Chondrocyte (in vitro differentiated cells): ENCODE results near the gene SENP1. TPM values are rescaled to one million over a fixed set of nuclear protein-coding genes. Genes with fewer than 3 reads are reported as not detected.

ENCODE experiments used
- DNase-seq: peaks from one replicate; pipeline ENCODE4 v3.0.0; 2021; ENCODE audit warnings: mixed read lengths, low spot score
- H3K27ac Mint-ChIP-seq: one replicate; pipeline ENCODE4 v1.8.0; 2021; ENCODE audit warnings: mild to moderate bottlenecking, moderate library complexity, mixed read lengths; ENCODE audit not compliant: unreplicated experiment
- H3K27me3 Mint-ChIP-seq: 2 replicates; pipeline ENCODE4 v1.8.0; 2021; ENCODE audit warnings: low read depth, mixed read lengths
- H3K36me3 Mint-ChIP-seq: 2 replicates; pipeline ENCODE4 v1.8.0; 2021; ENCODE audit warnings: low read depth, mixed read lengths
- H3K4me1 Mint-ChIP-seq: 2 replicates; pipeline ENCODE4 v1.8.0; 2021; ENCODE audit warnings: low read depth, mild to moderate bottlenecking, mixed read lengths
- H3K4me3 Mint-ChIP-seq: one replicate; pipeline ENCODE4 v1.8.0; 2021; ENCODE audit warnings: mild to moderate bottlenecking, moderate library complexity, mixed read lengths; ENCODE audit not compliant: unreplicated experiment
- H3K9me3 Mint-ChIP-seq: 2 replicates; pipeline ENCODE4 v1.8.0; 2021; ENCODE audit warnings: low read depth, mixed read lengths
- CTCF ChIP-seq: fragments of 200-600 bp; sonication (generic); IDR thresholded peaks from 2 replicates; pipeline ENCODE4 v1.5.0; 2021; ENCODE audit warnings: antibody characterized with exemption, mild to moderate bottlenecking, moderate library complexity
- long read RNA-seq: library from polyadenylated mRNA; stranded (forward); transcript quantifications from one replicate; pipeline ENCODE4 v2.0.0, GENCODE V29; 2021
- total RNA-seq: library from RNA; stranded (reverse); gene quantifications from 3 replicates; pipeline ENCODE4 v1.2.1, GENCODE V29; 2021

SENP1 gene
- total RNA-seq = 16.1 to 20.9 TPM (median 19.7 TPM) in 3 replicates
- long read RNA-seq, full-length matches to known transcripts = 1 of 7 reads
- long read RNA-seq, partial matches to known transcripts = 0 of 7 reads
- long read RNA-seq, other reads (novel, unspliced or antisense) = 6 of 7 reads

GRCh38 chr12:48105867-48106680 is at the start of gene SENP1:
Gene SENP1, minus strand, starts transcription at chr12:48106079. Its CDS starts 4,607 bp downstream, at chr12:48101472.
- peak; percentile 96 for DNase-seq
- Mint-ChIP-seq H3K9me3 (no peaks in the 10 kb centered on the region), H3K4me1 (peaks cover 27% of the 10 kb centered on the region), H3K4me3 (peak within 1 kb of the TSS; percentile 84), H3K27ac (peak within 1 kb of the TSS; percentile 99), H3K27me3 (peaks cover 3% of the 10 kb centered on the region), H3K36me3 (no peaks in the 10 kb centered on the region)
- peak; percentile 53 for TF ChIP-seq CTCF

GRCh38 chr12:48151103-48151771 is 45.4 kb upstream of the SENP1 start:
- H3K27me3 Mint-ChIP-seq = no peaks in the 10 kb centered on the region
- peaks cover 12% of the 10 kb centered on the region for H3K4me1 Mint-ChIP-seq
- peaks cover 23% of the 10 kb centered on the region for H3K36me3 Mint-ChIP-seq
- H3K9me3 Mint-ChIP-seq = no peaks in the 10 kb centered on the region
- no peak overlapping the region for H3K4me3 Mint-ChIP-seq
- no peak for TF ChIP-seq CTCF
- H3K27ac Mint-ChIP-seq = no peak overlapping the region
- DNase-seq = no peak

- Mint-ChIP-seq H3K4me3 (no peak overlapping the region), H3K9me3 (no peaks in the 10 kb centered on the region), H3K4me1 (peaks cover 5% of the 10 kb centered on the region), H3K27ac (no peak overlapping the region), H3K27me3 (no peaks in the 10 kb centered on the region), H3K36me3 (peaks cover 43% of the 10 kb centered on the region)
- no peak for TF ChIP-seq CTCF
- DNase-seq = no peak
These were observed 40.1 kb upstream of the SENP1 start for GRCh38 chr12:48145981-48146380.

- Mint-ChIP-seq H3K36me3 (peaks cover 40% of the 10 kb centered on the region), H3K4me3 (no peak overlapping the region), H3K27me3 (no peaks in the 10 kb centered on the region), H3K27ac (no peak overlapping the region), H3K9me3 (no peaks in the 10 kb centered on the region), H3K4me1 (peaks cover 5% of the 10 kb centered on the region)
- DNase-seq = no peak
- TF ChIP-seq CTCF = no peak
These were observed 38.0 kb upstream of the SENP1 start for GRCh38 chr12:48143898-48144297.
